HepG2 (cell line): Measurements from ENCODE around the gene GSDMA. TPM values are rescaled to one million over a fixed set of nuclear protein-coding genes. Genes with fewer than 3 reads are reported as not detected.
A peak's percentile ranks its signal among the peaks of the same experiment; 100 is the strongest.

ENCODE experiments used
- FOXA1 ChIP-seq, 2 experiments: fragments of 450-650 bp in 1 of 2; sonication (generic) in 1 of 2; formaldehyde crosslinking in 1 of 2; IDR thresholded peaks; 2 replicates each; pipeline versions ENCODE4 v1.4.0 to v1.6.1; 2016 to 2020; ENCODE audit warnings: missing genetic modification reagents in 1 of 2
- FOXK2 ChIP-seq: fragments of 450-650 bp; IDR thresholded peaks from 2 replicates; pipeline ENCODE4 v1.6.1; 2016
- GABPB1 ChIP-seq: IDR thresholded peaks from 2 replicates; pipeline ENCODE4 v1.6.1; 2016; ENCODE audit warnings: mild to moderate bottlenecking, missing genetic modification reagents, moderate library complexity, missing compliant biosample characterization
- GATA4 ChIP-seq: sonication (generic); IDR thresholded peaks from 2 replicates; pipeline ENCODE4 v1.6.1; 2016; ENCODE audit warnings: antibody characterized with exemption, low read depth, borderline replicate concordance
- HMG20B ChIP-seq: conservative IDR thresholded peaks from 2 replicates; pipeline ENCODE4 v1.6.1; 2016; ENCODE audit warnings: missing genetic modification reagents, missing compliant biosample characterization
- MAFK ChIP-seq, 2 experiments: IDR thresholded peaks in 1 of 2; conservative IDR thresholded peaks in 1 of 2; 2 replicates each; pipeline ENCODE4 v1.6.1; 2011; ENCODE audit warnings: improper control_type of control experiment in 2 of 2, low read length in 2 of 2
- PITX1 ChIP-seq: sonication (generic); formaldehyde crosslinking; IDR thresholded peaks from 2 replicates; pipeline ENCODE4 v1.5.1; 2020; ENCODE audit warnings: mild to moderate bottlenecking, missing genetic modification reagents
- PPARG ChIP-seq: conservative IDR thresholded peaks from 2 replicates; pipeline ENCODE4 v1.6.1; 2016; ENCODE audit warnings: missing biosample characterization, missing genetic modification reagents
- RARG ChIP-seq: sonication (generic); formaldehyde crosslinking; IDR thresholded peaks from 2 replicates; pipeline ENCODE4 v1.4.0; 2020; ENCODE audit warnings: low read depth, mild to moderate bottlenecking, missing genetic modification reagents
- ZNF34 ChIP-seq: sonication (generic); formaldehyde crosslinking; IDR thresholded peaks from 2 replicates; pipeline ENCODE4 v1.4.0; 2020; ENCODE audit warnings: mild to moderate bottlenecking, missing genetic modification reagents, borderline replicate concordance
- ZNF570 ChIP-seq: sonication (generic); formaldehyde crosslinking; IDR thresholded peaks from 2 replicates; pipeline ENCODE4 v1.4.0; 2020; ENCODE audit warnings: mild to moderate bottlenecking, missing genetic modification reagents, borderline replicate concordance
- ZNF841 ChIP-seq: sonication (generic); formaldehyde crosslinking; IDR thresholded peaks from 2 replicates; pipeline ENCODE4 v1.8.1; 2023; ENCODE audit warnings: missing genetic modification reagents, borderline replicate concordance
- polyA plus RNA-seq, 8 experiments: library from polyadenylated mRNA; depleted of rRNA in 3 of 8; stranded (reverse) in 7 of 8; unstranded in 1 of 8; fragments of >200 nt; fragmentation: Illumina TruSeq in 4 of 8; extraction: Trizol in 4 of 8; gene quantifications; 2 replicates each; pipeline versions ENCODE4 v1.2.1 to v1.2.3, GENCODE V29; 2011 to 2016; ENCODE audit warnings: low read depth in 4 of 8, missing spikeins in 1 of 8, mixed read lengths in 1 of 8; ENCODE audit not compliant: insufficient read depth in 1 of 8
- total RNA-seq, 5 experiments: library from RNA; depleted of rRNA; stranded (reverse); fragments of >200 nt; fragmentation: Illumina TruSeq; extraction: Trizol; gene quantifications; 2 replicates each; pipeline ENCODE4 v1.2.3, GENCODE V29; 2016; ENCODE audit warnings: low read depth in 1 of 5
- TF ChIP-seq, protein P1 (sequence below): sonication (generic); formaldehyde crosslinking; IDR thresholded peaks from 2 replicates; pipeline ENCODE4 v1.4.0; 2020; ENCODE audit warnings: mild to moderate bottlenecking, missing genetic modification reagents, borderline replicate concordance
- TF ChIP-seq, protein P2 (sequence below): sonication (generic); formaldehyde crosslinking; IDR thresholded peaks from 2 replicates; pipeline ENCODE4 v1.8.1; 2023; ENCODE audit warnings: mild to moderate bottlenecking, inconsistent platforms, moderate library complexity, missing genetic modification reagents, borderline replicate concordance
- TF ChIP-seq, protein P3 (sequence below): sonication (generic); formaldehyde crosslinking; IDR thresholded peaks from 2 replicates; pipeline ENCODE4 v1.4.0; 2020; ENCODE audit warnings: missing genetic modification reagents, borderline replicate concordance
- TF ChIP-seq, protein P4 (sequence below): sonication (generic); formaldehyde crosslinking; conservative IDR thresholded peaks from 2 replicates; pipeline ENCODE4 v1.4.0; 2020; ENCODE audit warnings: missing genetic modification reagents

GSDMA gene
- total and polyA plus RNA-seq, 2 of the 13 experiments (the other 11 are each of a cell fraction or from before 2014, with no cell fraction given), result not detected

DNA sequence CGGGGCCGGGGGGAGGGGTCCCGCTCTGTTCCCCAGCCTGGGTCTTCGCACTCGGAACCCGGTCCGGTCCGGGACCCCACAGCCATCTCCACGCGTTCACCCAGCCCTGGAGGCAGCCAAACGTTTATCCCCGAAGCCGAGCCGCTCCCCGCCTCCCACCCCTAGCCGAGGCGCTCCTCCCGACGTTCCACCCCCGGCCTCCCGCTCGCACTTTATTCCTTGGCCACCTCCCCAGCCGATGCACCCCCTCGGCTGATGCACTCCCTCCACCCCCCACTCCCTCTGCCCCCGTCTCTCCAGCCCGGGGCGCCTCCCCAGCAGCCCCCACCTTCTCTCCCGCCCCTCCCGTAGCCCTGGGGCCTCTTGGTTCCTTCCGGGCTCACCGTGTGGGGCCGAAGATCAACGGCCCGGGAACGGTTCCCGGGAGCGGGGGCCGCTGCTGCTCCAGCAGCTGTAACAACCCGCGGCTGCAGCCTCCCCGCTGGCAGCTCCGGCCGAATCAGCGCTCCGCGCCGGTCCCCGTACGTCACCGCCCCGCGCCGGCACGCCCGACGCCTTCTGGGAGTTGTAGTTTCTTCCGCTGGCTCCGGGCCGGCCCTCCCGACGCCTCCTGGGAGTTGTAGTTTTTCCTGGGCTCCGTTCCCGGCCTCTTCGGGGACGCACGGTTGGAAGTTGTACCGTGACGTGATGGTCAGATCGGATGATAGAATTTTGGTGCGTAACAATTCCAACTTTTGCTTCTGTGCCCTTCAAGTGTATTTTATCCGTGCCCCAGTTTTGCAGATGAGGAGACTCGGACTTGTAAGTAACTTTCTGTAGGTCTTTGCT, 35.5 kb upstream of the GSDMA start, which contains the start of the genes LRRC3C and ORMDL3 (continued):
- TF ChIP-seq, protein P1, sequence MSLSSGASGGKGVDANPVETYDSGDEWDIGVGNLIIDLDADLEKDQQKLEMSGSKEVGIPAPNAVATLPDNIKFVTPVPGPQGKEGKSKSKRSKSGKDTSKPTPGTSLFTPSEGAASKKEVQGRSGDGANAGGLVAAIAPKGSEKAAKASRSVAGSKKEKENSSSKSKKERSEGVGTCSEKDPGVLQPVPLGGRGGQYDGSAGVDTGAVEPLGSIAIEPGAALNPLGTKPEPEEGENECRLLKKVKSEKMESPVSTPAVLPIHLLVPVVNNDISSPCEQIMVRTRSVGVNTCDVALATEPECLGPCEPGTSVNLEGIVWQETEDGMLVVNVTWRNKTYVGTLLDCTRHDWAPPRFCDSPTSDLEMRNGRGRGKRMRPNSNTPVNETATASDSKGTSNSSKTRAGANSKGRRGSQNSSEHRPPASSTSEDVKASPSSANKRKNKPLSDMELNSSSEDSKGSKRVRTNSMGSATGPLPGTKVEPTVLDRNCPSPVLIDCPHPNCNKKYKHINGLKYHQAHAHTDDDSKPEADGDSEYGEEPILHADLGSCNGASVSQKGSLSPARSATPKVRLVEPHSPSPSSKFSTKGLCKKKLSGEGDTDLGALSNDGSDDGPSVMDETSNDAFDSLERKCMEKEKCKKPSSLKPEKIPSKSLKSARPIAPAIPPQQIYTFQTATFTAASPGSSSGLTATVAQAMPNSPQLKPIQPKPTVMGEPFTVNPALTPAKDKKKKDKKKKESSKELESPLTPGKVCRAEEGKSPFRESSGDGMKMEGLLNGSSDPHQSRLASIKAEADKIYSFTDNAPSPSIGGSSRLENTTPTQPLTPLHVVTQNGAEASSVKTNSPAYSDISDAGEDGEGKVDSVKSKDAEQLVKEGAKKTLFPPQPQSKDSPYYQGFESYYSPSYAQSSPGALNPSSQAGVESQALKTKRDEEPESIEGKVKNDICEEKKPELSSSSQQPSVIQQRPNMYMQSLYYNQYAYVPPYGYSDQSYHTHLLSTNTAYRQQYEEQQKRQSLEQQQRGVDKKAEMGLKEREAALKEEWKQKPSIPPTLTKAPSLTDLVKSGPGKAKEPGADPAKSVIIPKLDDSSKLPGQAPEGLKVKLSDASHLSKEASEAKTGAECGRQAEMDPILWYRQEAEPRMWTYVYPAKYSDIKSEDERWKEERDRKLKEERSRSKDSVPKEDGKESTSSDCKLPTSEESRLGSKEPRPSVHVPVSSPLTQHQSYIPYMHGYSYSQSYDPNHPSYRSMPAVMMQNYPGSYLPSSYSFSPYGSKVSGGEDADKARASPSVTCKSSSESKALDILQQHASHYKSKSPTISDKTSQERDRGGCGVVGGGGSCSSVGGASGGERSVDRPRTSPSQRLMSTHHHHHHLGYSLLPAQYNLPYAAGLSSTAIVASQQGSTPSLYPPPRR (CRISPR knock-in tag), result no peak; the same call in none of the 2 replicates
- no peak for TF ChIP-seq FOXK2
- TF ChIP-seq, protein P2, sequence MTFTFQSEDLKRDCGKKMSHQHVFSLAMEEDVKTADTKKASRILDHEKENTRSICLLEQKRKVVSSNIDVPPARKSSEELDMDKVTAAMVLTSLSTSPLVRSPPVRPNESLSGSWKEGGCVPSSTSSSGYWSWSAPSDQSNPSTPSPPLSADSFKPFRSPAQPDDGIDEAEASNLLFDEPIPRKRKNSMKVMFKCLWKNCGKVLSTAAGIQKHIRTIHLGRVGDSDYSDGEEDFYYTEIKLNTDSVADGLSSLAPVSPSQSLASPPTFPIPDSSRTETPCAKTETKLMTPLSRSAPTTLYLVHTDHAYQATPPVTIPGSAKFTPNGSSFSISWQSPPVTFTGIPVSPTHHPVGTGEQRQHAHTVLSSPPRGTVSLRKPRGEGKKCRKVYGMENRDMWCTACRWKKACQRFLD (CRISPR knock-in tag), result no peak; the same call in 1 of the 2 replicates
- no peak for TF ChIP-seq ZNF570 (CRISPR knock-in tag)
- TF ChIP-seq PITX1 (CRISPR knock-in tag), result peak; percentile 34; the same call in 1 of the 2 replicates
- peak; percentile 77 for TF ChIP-seq PPARG (CRISPR knock-in tag)
- TF ChIP-seq HMG20B, result peak; percentile 50; the same call in 1 of the 2 replicates
- peak; percentile 96 for TF ChIP-seq GABPB1
- TF ChIP-seq GATA4, result no peak
- no peak for TF ChIP-seq RARG (CRISPR knock-in tag)
- 0 out of 2 replicates have a peak, but pooled peaks have one; percentile 60 for TF ChIP-seq ZNF841 (CRISPR knock-in tag)
- TF ChIP-seq FOXA1 (IDR thresholded peaks at IDR 0.05), result no peak
- TF ChIP-seq FOXA1 (CRISPR knock-in tag; IDR thresholded peaks at IDR 0.05), result peak; percentile 68
- peak in 1 of 2 experiments; percentile 17; a peak in 1 of 4 replicates for TF ChIP-seq MAFK (conservative IDR thresholded peaks at IDR 0.05 in 1 of 2, IDR thresholded peaks at IDR 0.05 in 1 of 2; ENCODE audit: low read length in 2 of 2)
- TF ChIP-seq, protein P3, sequence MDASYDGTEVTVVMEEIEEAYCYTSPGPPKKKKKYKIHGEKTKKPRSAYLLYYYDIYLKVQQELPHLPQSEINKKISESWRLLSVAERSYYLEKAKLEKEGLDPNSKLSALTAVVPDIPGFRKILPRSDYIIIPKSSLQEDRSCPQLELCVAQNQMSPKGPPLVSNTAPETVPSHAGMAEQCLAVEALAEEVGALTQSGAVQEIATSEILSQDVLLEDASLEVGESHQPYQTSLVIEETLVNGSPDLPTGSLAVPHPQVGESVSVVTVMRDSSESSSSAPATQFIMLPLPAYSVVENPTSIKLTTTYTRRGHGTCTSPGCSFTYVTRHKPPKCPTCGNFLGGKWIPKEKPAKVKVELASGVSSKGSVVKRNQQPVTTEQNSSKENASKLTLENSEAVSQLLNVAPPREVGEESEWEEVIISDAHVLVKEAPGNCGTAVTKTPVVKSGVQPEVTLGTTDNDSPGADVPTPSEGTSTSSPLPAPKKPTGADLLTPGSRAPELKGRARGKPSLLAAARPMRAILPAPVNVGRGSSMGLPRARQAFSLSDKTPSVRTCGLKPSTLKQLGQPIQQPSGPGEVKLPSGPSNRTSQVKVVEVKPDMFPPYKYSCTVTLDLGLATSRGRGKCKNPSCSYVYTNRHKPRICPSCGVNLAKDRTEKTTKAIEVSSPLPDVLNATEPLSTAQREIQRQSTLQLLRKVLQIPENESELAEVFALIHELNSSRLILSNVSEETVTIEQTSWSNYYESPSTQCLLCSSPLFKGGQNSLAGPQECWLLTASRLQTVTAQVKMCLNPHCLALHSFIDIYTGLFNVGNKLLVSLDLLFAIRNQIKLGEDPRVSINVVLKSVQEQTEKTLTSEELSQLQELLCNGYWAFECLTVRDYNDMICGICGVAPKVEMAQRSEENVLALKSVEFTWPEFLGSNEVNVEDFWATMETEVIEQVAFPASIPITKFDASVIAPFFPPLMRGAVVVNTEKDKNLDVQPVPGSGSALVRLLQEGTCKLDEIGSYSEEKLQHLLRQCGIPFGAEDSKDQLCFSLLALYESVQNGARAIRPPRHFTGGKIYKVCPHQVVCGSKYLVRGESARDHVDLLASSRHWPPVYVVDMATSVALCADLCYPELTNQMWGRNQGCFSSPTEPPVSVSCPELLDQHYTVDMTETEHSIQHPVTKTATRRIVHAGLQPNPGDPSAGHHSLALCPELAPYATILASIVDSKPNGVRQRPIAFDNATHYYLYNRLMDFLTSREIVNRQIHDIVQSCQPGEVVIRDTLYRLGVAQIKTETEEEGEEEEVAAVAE (CRISPR knock-in tag), result peak; percentile 95
- TF ChIP-seq, protein P4, sequence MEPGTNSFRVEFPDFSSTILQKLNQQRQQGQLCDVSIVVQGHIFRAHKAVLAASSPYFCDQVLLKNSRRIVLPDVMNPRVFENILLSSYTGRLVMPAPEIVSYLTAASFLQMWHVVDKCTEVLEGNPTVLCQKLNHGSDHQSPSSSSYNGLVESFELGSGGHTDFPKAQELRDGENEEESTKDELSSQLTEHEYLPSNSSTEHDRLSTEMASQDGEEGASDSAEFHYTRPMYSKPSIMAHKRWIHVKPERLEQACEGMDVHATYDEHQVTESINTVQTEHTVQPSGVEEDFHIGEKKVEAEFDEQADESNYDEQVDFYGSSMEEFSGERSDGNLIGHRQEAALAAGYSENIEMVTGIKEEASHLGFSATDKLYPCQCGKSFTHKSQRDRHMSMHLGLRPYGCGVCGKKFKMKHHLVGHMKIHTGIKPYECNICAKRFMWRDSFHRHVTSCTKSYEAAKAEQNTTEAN (CRISPR knock-in tag), result no peak; the same call in 1 of the 2 replicates
- 0 out of 2 replicates have a peak, but pooled peaks have one; percentile 23 for TF ChIP-seq ZNF34 (CRISPR knock-in tag)
